Occipital lobe (tissue), 2 donors: ENCODE measurements around the gene DYTN. TPM values are rescaled to one million over a fixed set of nuclear protein-coding genes. Genes with fewer than 3 reads are reported as not detected.
"Not testable (repeated sequence)": the region's sequence is repeated elsewhere in the genome, so short reads cannot be mapped to it uniquely, and the experiment has no call there.

Experiments
- DNase-seq: peaks from one replicate; lab custom pipeline; 2025; lab: John Stamatoyannopoulos, UW
- total RNA-seq: library from RNA; depleted of rRNA; stranded (reverse); fragments of >200 nt; gene quantifications from one replicate; pipeline ENCODE4 v1.2.3, GENCODE V29; 2014

Gene DYTN
- not detected for total RNA-seq

DNA sequence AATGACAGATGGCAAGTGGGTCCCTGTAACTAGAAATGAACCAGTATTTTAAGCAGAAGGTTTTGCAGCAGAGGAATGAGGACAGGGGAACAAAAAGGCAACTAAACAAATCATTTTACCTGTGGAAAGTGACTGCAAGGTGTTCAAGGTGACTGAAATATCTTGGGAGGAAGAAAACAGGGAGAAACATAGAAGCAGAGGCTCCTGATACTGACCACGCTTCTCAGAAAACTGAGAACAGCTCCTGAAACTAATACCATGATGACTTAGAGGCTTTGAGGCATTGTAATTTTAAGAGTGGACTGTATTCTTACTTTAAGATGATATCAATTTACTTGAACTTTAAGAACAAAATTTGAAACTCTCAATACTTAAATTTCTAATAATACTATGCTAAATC is at the start of gene DYTN:
TSS of gene DYTN (minus strand) at position 101 of the 400 bp plus-strand sequence. CDS start 117 bp downstream, outside the sequence.
- no peak for DNase-seq

- DNase-seq: no peak
These were observed 48.1 kb upstream of the DYTN start for GRCh38 chr2:206766057-206766930.

DNA sequence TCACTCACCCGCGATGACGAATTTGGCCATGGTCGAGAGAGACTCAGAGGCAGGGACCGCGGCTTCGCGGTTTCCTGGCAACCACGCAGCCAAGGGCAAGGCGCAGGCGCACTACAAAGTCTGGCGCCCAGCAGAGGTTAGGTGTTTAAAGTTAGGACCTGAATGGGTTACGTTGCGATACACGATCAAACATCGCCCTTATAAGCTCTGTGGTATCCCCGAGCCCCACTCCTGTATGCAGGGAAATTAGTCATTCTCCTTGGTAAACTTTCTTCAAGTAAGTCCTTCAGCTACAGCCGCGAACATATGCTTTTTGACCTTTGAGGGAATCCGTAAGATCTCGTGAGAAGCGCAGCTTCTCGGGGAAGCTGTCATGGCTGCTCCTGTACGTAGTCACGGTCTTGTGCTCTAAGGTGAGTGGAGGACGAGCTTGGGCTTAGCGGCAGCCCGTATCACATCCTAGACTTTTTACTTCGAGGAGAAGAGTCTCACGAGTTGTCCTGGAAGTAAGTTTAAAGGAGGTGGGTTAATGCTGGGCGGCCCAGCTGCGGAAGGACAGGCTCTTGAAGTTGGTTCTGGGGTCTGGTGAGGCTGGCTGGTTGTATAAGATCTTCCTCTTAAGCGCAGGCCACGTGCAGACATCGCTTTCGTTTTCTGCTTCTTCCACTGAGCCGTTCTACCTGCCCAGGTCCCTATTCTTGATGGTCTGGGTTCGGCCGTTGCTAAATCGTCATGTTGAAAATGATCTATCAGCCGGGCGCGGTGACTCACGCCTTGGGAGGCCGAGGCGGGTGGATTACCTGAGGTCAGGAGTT is 47.3 kb upstream of the DYTN start, which contains the start of the genes FASTKD2 and MDH1B:
TSS of gene FASTKD2 (plus strand) at position 365 of the 815 bp plus-strand sequence. CDS start 1,088 bp downstream, outside the sequence.
TSS of gene MDH1B (minus strand) at position 87 of the 815 bp plus-strand sequence. CDS start at position 30, 57 bp downstream.
- peak; percentile 86 for DNase-seq

- DNase-seq: no peak
These were observed 46.6 kb upstream of the DYTN start for GRCh38 chr2:206764673-206765241.

DNA sequence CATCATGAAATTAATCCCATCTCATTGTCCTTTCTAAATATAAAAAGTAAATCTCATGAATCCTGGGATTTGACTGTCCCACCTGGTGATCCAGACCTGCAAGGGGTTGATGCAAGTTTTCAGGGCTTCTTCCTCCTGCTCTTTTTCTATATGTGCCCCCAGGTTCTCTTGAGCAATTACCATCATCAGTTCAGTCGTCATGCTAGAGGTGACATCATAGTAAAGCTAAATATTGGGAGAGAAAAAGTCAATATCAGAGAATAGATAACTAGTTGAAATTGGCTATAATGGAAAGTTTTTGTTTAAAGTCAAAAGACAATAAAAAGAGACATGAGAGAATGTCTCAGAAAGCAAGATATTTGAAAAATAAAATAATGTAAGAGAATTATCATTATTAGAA is 38.6 kb upstream of the DYTN start:
- no peak for DNase-seq

GRCh38 chr2:206740800-206741199 is 22.6 kb upstream of the DYTN start:
- DNase-seq: no peak

GRCh38 chr2:206739271-206739670 is 21.1 kb upstream of the DYTN start:
- no peak for DNase-seq

DNA sequence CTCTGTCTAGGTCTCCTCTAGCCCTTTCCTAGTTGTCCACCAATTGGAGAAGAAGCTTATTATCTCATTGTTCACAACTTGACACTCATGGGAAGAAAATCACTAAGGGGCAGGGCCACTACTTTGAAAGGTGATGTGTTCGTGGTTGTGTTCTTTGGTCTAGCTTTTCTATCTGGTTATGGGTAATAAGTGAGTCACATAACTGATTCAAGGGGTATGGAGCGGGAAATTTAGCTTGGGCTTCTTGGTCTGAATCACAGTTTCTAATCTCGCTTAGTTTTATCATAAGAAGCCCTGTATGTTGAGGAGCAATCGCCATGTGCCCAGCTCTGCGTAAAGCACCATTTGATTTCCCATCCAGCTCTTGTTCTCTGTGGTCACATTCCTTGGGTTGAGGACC is 18.7 kb upstream of the DYTN start:
- no peak for DNase-seq

GRCh38 chr2:206733341-206733740 is 15.1 kb upstream of the DYTN start:
- DNase-seq: no peak

GRCh38 chr2:206728277-206729199 is 10.3 kb upstream of the DYTN start:
- peak; percentile 52 for DNase-seq

DNA sequence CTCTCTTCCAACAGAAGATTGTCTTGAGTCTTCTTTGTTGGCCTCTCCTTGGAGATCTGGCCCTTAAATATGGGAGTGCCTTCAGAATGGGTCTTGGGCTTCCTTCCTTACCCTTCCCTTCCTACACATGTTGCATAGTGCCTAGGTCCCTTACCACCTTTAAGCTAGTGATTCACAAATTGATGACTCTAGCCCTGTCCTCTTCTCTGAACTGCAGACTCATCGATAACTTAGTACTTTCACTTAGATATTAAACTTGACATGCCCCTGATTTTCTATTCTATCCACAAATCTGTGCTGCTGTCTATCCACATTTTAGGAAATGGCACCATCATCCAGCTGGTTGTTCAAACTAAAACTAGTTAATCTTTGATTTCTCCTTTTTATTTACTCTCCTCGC is 9.1 kb upstream of the DYTN start:
- DNase-seq: no peak

DNA sequence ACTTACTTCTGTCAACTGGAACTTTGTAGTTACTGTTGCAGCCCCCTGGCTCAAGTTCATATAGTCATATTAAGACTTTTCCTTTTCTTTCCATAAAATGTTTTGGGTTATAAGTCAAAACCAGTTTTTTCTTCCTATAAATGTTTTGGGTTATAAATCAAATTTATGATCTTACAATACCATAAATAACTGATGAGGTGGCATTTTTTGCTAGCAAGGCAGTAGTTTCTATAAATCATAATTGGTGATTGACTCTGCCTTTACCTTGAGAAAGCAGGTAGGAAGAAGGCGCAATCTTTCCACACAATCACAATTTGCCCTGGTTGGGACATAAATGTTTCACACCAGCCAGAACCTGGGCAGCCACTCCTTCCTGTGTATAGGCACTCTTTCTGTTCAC is 5.1 kb upstream of the DYTN start:
- DNase-seq: no peak

- no peak for DNase-seq
These were observed 3.2 kb upstream of the DYTN start for GRCh38 chr2:206721256-206721920.

GRCh38 chr2:206716623-206717022 is 1.6 kb downstream of the DYTN start:
- no peak for DNase-seq

DNA sequence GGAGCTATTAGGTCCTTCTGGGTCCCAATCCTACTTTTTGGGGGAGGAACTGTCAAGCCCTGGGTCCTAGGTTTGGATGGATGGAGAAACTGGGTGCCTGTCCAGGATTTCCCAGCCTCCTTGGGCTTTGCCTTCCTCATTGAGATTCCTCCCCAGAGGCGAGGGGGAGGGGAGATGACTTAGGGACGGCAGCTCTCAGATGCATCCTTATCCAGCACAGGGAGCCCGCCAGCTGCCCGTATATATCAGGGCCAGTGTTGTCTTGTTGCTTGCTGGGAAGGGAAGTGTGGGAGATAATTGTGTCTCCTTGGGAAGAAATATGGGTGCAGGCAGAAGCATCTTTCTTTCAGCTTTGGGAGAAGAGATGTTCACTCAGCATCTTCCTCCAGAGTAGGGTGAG is 3.0 kb downstream of the DYTN start:
- not testable (repeated sequence) for DNase-seq

GRCh38 chr2:206713746-206714145 is 4.5 kb downstream of the DYTN start:
- no peak for DNase-seq

DNA sequence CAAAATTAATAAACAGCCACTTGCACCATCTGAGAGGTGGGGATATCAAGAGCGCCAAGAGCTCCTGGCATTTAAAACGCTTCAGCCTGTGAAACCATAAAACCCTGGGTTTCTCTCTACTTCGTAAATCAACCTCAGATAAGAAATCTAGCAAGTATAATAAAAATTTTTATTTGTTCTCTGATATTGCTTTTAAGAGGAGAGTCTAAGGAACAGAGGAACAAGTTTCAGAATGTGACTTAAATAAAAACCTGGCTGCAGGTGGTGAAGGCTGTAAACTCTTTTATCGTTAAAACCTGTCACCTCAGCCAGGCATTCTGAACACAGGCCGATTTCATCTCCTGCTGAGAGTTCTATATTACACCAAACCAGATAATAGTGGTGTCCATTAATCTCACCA is 9.9 kb downstream of the DYTN start:
- no peak for DNase-seq

GRCh38 chr2:206707164-206707701 is 11.0 kb downstream of the DYTN start:
- DNase-seq: no peak

- no peak for DNase-seq
These were observed 16.1 kb downstream of the DYTN start for GRCh38 chr2:206701952-206702605.
